ENCODE measurements around the gene PTPRN2. TPM values are rescaled to one million over a fixed set of nuclear protein-coding genes. Genes with fewer than 3 reads are reported as not detected.

PTPRN2 gene
- total and polyA plus RNA-seq, 7 donors: 0.47 to 0.82 (median 0.51) TPM

GRCh38 chr7:157843336-157844140 is 744.1 kb downstream of the PTPRN2 start:
- no peaks in the 10 kb centered on the region for H3K4me1 ChIP-seq
- WGBS, 3 donors: 85 to 87% (median 86%) methylated on average over 29 of the region's 29 CpGs
- H3K9me3 ChIP-seq: no peaks in the 10 kb centered on the region
- H3K36me3 ChIP-seq (ENCODE audit: insufficient read depth in 1 of 2, low read depth in 1 of 2): no peaks in the 10 kb centered on the region
- no peak for TF ChIP-seq CTCF (IDR thresholded peaks at IDR 0.05)
- no peak overlapping the region for H3K27ac ChIP-seq
- intact Hi-C loops (cut with DNase I): no loop called here
- no peak overlapping the region for H3K4me3 ChIP-seq
- ATAC-seq: no peak
- DNase-seq: no peak
- no peaks in the 10 kb centered on the region for H3K27me3 ChIP-seq (ENCODE audit: insufficient read depth in 3 of 3, low read length in 2 of 3)

- no peak for ATAC-seq
- Histone ChIP-seq H3K27me3 (ENCODE audit: insufficient read depth in 3 of 3, low read length in 2 of 3) (no peaks in the 10 kb centered on the region), H3K36me3 (ENCODE audit: insufficient read depth in 1 of 2, low read depth in 1 of 2) (no peaks in the 10 kb centered on the region), H3K4me1 (no peaks in the 10 kb centered on the region), H3K4me3 (no peak overlapping the region), H3K27ac (no peak overlapping the region), H3K9me3 (no peaks in the 10 kb centered on the region)
- intact Hi-C loops (cut with DNase I): no loop called here
- TF ChIP-seq CTCF (IDR thresholded peaks at IDR 0.05): no peak
- no peak for DNase-seq
- 65 to 68% (median 67%) methylated on average over 14 of the region's 14 CpGs for WGBS, 3 donors
Measured at GRCh38 chr7:157841773-157842370, 745.8 kb downstream of the PTPRN2 start.

GRCh38 chr7:157840914-157841772 is 746.5 kb downstream of the PTPRN2 start:
- H3K27ac ChIP-seq: no peak overlapping the region
- WGBS, 3 donors: 58 to 66% (median 63%) methylated on average over 25 of the region's 25 CpGs
- intact Hi-C loops (cut with DNase I): no loop called here
- no peak for TF ChIP-seq CTCF (IDR thresholded peaks at IDR 0.05)
- H3K36me3 ChIP-seq (ENCODE audit: insufficient read depth in 1 of 2, low read depth in 1 of 2): no peaks in the 10 kb centered on the region
- no peak for ATAC-seq
- DNase-seq: no peak
- no peaks in the 10 kb centered on the region for H3K9me3 ChIP-seq
- no peaks in the 10 kb centered on the region for H3K4me1 ChIP-seq
- no peaks in the 10 kb centered on the region for H3K27me3 ChIP-seq (ENCODE audit: insufficient read depth in 3 of 3, low read length in 2 of 3)
- no peak overlapping the region for H3K4me3 ChIP-seq

GRCh38 chr7:157840174-157840913 is 747.3 kb downstream of the PTPRN2 start:
- no peak overlapping the region for H3K27ac ChIP-seq
- TF ChIP-seq CTCF (IDR thresholded peaks at IDR 0.05): no peak
- H3K27me3 ChIP-seq (ENCODE audit: insufficient read depth in 3 of 3, low read length in 2 of 3): no peaks in the 10 kb centered on the region
- no peak for DNase-seq
- no peaks in the 10 kb centered on the region for H3K9me3 ChIP-seq
- H3K4me3 ChIP-seq: no peak overlapping the region
- ATAC-seq: no peak
- no peaks in the 10 kb centered on the region for H3K4me1 ChIP-seq
- H3K36me3 ChIP-seq (ENCODE audit: insufficient read depth in 1 of 2, low read depth in 1 of 2): no peaks in the 10 kb centered on the region
- WGBS, 3 donors: 91 to 93% (median 92%) methylated on average over 36 of the region's 36 CpGs
- intact Hi-C loops (cut with DNase I): no loop called here

All from psoas muscle (tissue), 8 donors.